ENCODE data around the gene GRIN2A.

Gene GRIN2A

GRCh38 chr16:9736547-9736946, 445.7 kb downstream of the GRIN2A start:
- DNase-seq = no peak

GRCh38 chr16:9723136-9723535, 459.1 kb downstream of the GRIN2A start:
- DNase-seq = no peak

GRCh38 chr16:9713907-9714306, 468.3 kb downstream of the GRIN2A start:
- DNase-seq = no peak

GRCh38 chr16:9713156-9713555, 469.1 kb downstream of the GRIN2A start:
- no peak for DNase-seq

- no peak for DNase-seq
Observed at GRCh38 chr16:9708972-9709620, 473.1 kb downstream of the GRIN2A start.

GRCh38 chr16:9706217-9706836, 475.9 kb downstream of the GRIN2A start:
- DNase-seq = no peak

GRCh38 chr16:9703731-9704130, 478.5 kb downstream of the GRIN2A start:
- DNase-seq = no peak

Data from NCI-H524 treated with DMSO at 0.1 percent for 48 hours (cell line).